ENCODE measurements around the gene FOXRED2. TPM values are rescaled to one million over a fixed set of nuclear protein-coding genes. Genes with fewer than 3 reads are reported as not detected.

The FOXRED2 gene
- total RNA-seq, 2 donors from 2014 or later: 2.0 to 4.9 TPM

- H3K4me3 ChIP-seq: no peak overlapping the region
- no peaks in the 10 kb centered on the region for H3K27me3 ChIP-seq
- no peak overlapping the region for H3K27ac ChIP-seq
- peaks cover 3% of the 10 kb centered on the region for H3K4me1 ChIP-seq
- peaks cover 28 to 59% of the 10 kb centered on the region in 2 donors for H3K36me3 ChIP-seq (replicated peaks in 1 of 2; ENCODE audit: insufficient read depth in 1 of 2, low read depth in 2 of 2)
- WGBS, 2 donors: 90 to 97% methylated on average over 2 to 8 of the region's 8 CpGs
- intact Hi-C loops (cut with DNase I): no loop called here
- TF ChIP-seq CTCF (IDR thresholded peaks at IDR 0.05): no peak
- no peak for TF ChIP-seq POLR2A (IDR thresholded peaks at IDR 0.05)
- H3K9me3 ChIP-seq: no peaks in the 10 kb centered on the region
- ATAC-seq (no peak), DNase-seq (no peak)
Observed at GRCh38 chr22:36512333-36512732, 5.5 kb upstream of the FOXRED2 start.

DNA sequence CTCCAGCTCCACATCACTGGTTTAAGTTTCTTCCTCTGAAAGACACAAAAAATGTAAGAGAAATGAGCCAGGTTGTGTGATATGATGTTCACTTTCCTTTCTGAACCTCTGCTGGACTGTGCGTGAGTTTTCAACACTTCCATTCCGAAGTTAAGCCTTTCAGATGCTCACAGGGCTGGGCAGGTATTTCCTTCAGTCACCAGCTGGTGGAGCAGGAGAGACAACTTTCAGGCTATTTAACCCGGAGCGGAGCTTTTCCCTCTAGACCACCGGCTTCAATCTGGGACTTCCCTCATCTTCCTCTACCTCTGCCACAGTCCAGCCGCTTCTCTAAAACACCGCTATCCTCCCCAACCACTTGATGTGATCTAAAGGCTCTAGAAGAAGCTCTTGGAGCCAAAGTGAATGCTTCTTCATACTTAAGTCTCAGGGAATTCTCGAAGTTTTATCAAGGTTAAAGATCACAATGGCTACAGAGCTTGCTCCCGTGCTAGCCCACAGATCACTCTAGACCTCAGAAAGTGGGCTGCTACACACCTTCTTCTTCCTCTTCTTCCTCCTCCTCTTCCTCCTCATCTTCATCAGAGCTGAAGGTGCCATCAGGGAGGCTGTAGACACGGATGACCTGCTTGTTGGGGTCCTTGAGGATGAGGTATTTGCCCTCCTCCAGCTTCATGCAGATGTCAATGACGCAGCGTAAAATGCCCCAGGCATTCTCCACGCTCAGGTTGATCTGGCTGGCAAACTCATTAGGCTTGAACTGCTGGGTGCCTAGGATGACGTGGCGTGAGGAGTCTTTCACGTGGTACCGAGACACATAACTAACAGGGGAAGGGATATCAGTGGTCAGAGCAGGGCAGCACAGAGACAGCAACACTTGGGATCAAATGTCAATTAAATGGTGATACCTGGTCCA lies 4.4 kb upstream of the FOXRED2 start:
- H3K36me3 ChIP-seq (replicated peaks in 1 of 2; ENCODE audit: insufficient read depth in 1 of 2, low read depth in 2 of 2): peaks cover 28 to 48% of the 10 kb centered on the region in 2 donors
- ATAC-seq (no peak), DNase-seq (peak; percentile 32 to 51 (median 42))

GRCh38 chr22:36510384-36510783 lies 3.5 kb upstream of the FOXRED2 start:
- intact Hi-C loops (cut with DNase I): no loop called here
- Histone ChIP-seq H3K4me1 (peaks cover 23% of the 10 kb centered on the region), H3K9me3 (no peaks in the 10 kb centered on the region), H3K36me3 (replicated peaks in 1 of 2; ENCODE audit: insufficient read depth in 1 of 2, low read depth in 2 of 2) (peaks cover 25 to 40% of the 10 kb centered on the region in 2 donors), H3K27me3 (no peaks in the 10 kb centered on the region), H3K27ac (no peak overlapping the region), H3K4me3 (no peak overlapping the region)
- WGBS, 2 donors: 75 to 92% methylated on average over 2 to 3 of the region's 3 CpGs
- DNase-seq: no peak
- TF ChIP-seq CTCF (IDR thresholded peaks at IDR 0.05) (no peak), POLR2A (IDR thresholded peaks at IDR 0.05) (no peak)
- ATAC-seq: no peak

More for the DNA sequence above, 4.4 kb upstream of the FOXRED2 start:
- WGBS, 2 donors: 66 to 73% methylated on average over 17 of the region's 17 CpGs
- Histone ChIP-seq H3K4me3 (no peak overlapping the region), H3K27me3 (no peaks in the 10 kb centered on the region), H3K9me3 (no peaks in the 10 kb centered on the region), H3K4me1 (peaks cover 14% of the 10 kb centered on the region), H3K27ac (no peak overlapping the region)
- TF ChIP-seq CTCF (IDR thresholded peaks at IDR 0.05) (peak; percentile 1 to 43 (median 29)), POLR2A (IDR thresholded peaks at IDR 0.05) (no peak)
- intact Hi-C loops (cut with DNase I): no loop called here

GRCh38 chr22:36507518-36508010 lies 724 bp upstream of the FOXRED2 start:
- Histone ChIP-seq H3K9me3 (no peaks in the 10 kb centered on the region), H3K4me3 (no peak overlapping the region), H3K27me3 (no peaks in the 10 kb centered on the region), H3K27ac (peak overlapping the region; percentile 57 to 85 (median 70)), H3K4me1 (peaks cover 28% of the 10 kb centered on the region), H3K36me3 (replicated peaks in 1 of 2; ENCODE audit: insufficient read depth in 1 of 2, low read depth in 2 of 2) (peaks cover 6 to 16% of the 10 kb centered on the region in 2 donors)
- no peak for TF ChIP-seq CTCF (IDR thresholded peaks at IDR 0.05)
- no peak for TF ChIP-seq POLR2A (IDR thresholded peaks at IDR 0.05)
- WGBS, 2 donors: 85 to 86% methylated on average over 6 of the region's 6 CpGs
- intact Hi-C loops (cut with DNase I): no loop called here
- DNase-seq (no peak), ATAC-seq (no peak)

Data from body of pancreas (tissue), 4 donors.